SK-N-SH (cell line): Measurements from ENCODE around the gene CCDC80. TPM values are rescaled to one million over a fixed set of nuclear protein-coding genes. Genes with fewer than 3 reads are reported as not detected.

ENCODE experiments used
- CTCF ChIA-PET: fragments of 300-600, 350-600 bp; formaldehyde crosslinking; extraction: SDS; loops from one replicate; lab custom pipeline; 2021; lab: Yijun Ruan, JAX
- POLR2A ChIA-PET: fragments of 350-600 bp; sonication (Branson Sonifier 250); formaldehyde crosslinking; extraction: SDS; loops from one replicate; lab custom pipeline; 2020; ENCODE audit warnings: antibody characterized with exemption, inconsistent platforms; lab: Yijun Ruan, JAX
- DNase-seq: peaks from one replicate; pipeline ENCODE4 v3.0.0; 2012
- H2AFZ ChIP-seq: fragments of 200-600 bp; sonication (generic); 2 replicates; pipeline ENCODE4 v1.8.1; 2016; ENCODE audit warnings: antibody characterized with exemption, mild to moderate bottlenecking, low read depth
- H3F3A ChIP-seq: fragments of 200-600 bp; sonication (generic); replicated peaks from 2 replicates; pipeline ENCODE3; 2016; ENCODE audit warnings: antibody characterized with exemption, mild to moderate bottlenecking; ENCODE audit not compliant: insufficient read depth
- H3K27ac ChIP-seq, 2 experiments: fragments of 200-500 bp in 1 of 2; fragments of 200-600 bp in 1 of 2; sonication (Bioruptor generic) in 1 of 2; sonication (generic), shearing (Covaris generic) in 1 of 2; 2 replicates each; pipeline versions ENCODE4 v1.5.1 to v1.6.1; 2014 to 2016; ENCODE audit warnings: low read depth in 2 of 2, inconsistent platforms in 1 of 2, low read length in 1 of 2, mild to moderate bottlenecking in 1 of 2, mixed read lengths in 1 of 2
- H3K27me3 ChIP-seq: fragments of 200-600 bp; sonication (generic), shearing (Covaris generic); 2 replicates; pipeline ENCODE4 v1.6.1; 2016; ENCODE audit warnings: mixed run types; ENCODE audit not compliant: insufficient read depth
- H3K36me3 ChIP-seq, 2 experiments: fragments of 200-500 bp in 1 of 2; fragments of 200-600 bp in 1 of 2; sonication (Bioruptor generic) in 1 of 2; sonication (generic) in 1 of 2; replicated peaks in 1 of 2; 2 replicates each; pipeline versions ENCODE3 to v1.5.1; 2014 to 2016; ENCODE audit warnings: low read length in 1 of 2, mild to moderate bottlenecking in 1 of 2; ENCODE audit not compliant: insufficient read depth in 2 of 2, control insufficient read depth in 1 of 2
- H3K4me1 ChIP-seq, 2 experiments: fragments of 200-500 bp in 1 of 2; fragments of 200-600 bp in 1 of 2; sonication (Bioruptor generic) in 1 of 2; sonication (generic), shearing (Covaris generic) in 1 of 2; 2 replicates each; pipeline versions ENCODE4 v1.5.1 to v1.6.1; 2014 to 2016; ENCODE audit warnings: low read depth in 1 of 2, low read length in 1 of 2, mixed run types in 1 of 2; ENCODE audit not compliant: insufficient read depth in 2 of 2, control insufficient read depth in 1 of 2
- H3K4me2 ChIP-seq: fragments of 200-600 bp; sonication (generic), shearing (Covaris generic); 2 replicates; pipeline ENCODE4 v1.6.1; 2017; ENCODE audit warnings: mixed run types
- H3K4me3 ChIP-seq, 2 experiments: fragments of 200-500 bp in 1 of 2; fragments of 200-600 bp in 1 of 2; sonication (Bioruptor generic) in 1 of 2; sonication (generic), shearing (Covaris generic) in 1 of 2; 2 replicates each; pipeline versions ENCODE4 v1.5.1 to v1.8.1; 2014 to 2016; ENCODE audit warnings: low read depth in 2 of 2, inconsistent platforms in 1 of 2, low read length in 1 of 2, mild to moderate bottlenecking in 1 of 2, mixed read lengths in 1 of 2, moderate library complexity in 1 of 2
- H3K79me2 ChIP-seq: fragments of 200-600 bp; sonication (generic); 2 replicates; pipeline ENCODE4 v1.8.1; 2017; ENCODE audit warnings: mild to moderate bottlenecking; ENCODE audit not compliant: insufficient read depth
- H3K9ac ChIP-seq: fragments of 200-600 bp; sonication (generic); 2 replicates; pipeline ENCODE4 v1.6.1; 2017; ENCODE audit warnings: mixed run types
- H3K9me2 ChIP-seq: fragments of 200-600 bp; sonication (generic); 2 replicates; pipeline ENCODE4 v1.6.1; 2017; ENCODE audit warnings: mixed run types
- H3K9me3 ChIP-seq: fragments of 200-600 bp; sonication (generic); 2 replicates; pipeline ENCODE4 v1.6.1; 2017; ENCODE audit warnings: mixed run types, mild to moderate bottlenecking, moderate library complexity
- H4K20me1 ChIP-seq: fragments of 200-600 bp; sonication (generic); 2 replicates; pipeline ENCODE4 v1.6.1; 2017; ENCODE audit warnings: mild to moderate bottlenecking, mixed run types; ENCODE audit not compliant: insufficient read depth
- EZH2phosphoT487 ChIP-seq: fragments of 200-600 bp; sonication (generic); IDR thresholded peaks from 2 replicates; pipeline ENCODE4 v1.6.1; 2017; ENCODE audit warnings: low read depth, mixed run types, mild to moderate bottlenecking, antibody characterized with exemption, moderate library complexity, borderline replicate concordance
- FOXJ3 ChIP-seq: sonication (generic); formaldehyde crosslinking; IDR thresholded peaks from 2 replicates; pipeline ENCODE4 v1.5.1; 2020; ENCODE audit warnings: mild to moderate bottlenecking, missing genetic modification reagents
- GABPA ChIP-seq: IDR thresholded peaks from 2 replicates; pipeline ENCODE4 v1.4.0; 2012; ENCODE audit warnings: low read depth, mild to moderate bottlenecking
- JUND ChIP-seq: IDR thresholded peaks from 2 replicates; pipeline ENCODE4 v1.4.0; 2012
- MXI1 ChIP-seq: IDR thresholded peaks from 2 replicates; pipeline ENCODE4 v1.6.1; 2012; ENCODE audit warnings: mild to moderate bottlenecking, low read depth, low read length, improper control_type of control experiment
- POLR2AphosphoS5 ChIP-seq: IDR thresholded peaks from 2 replicates; pipeline ENCODE4 v1.6.1; 2012; ENCODE audit warnings: low read depth, low read length
- RAD21 ChIP-seq: IDR thresholded peaks from 2 replicates; pipeline ENCODE4 v1.6.1; 2012; ENCODE audit warnings: mild to moderate bottlenecking, low read length
- RCOR1 ChIP-seq: fragments of 150-350 bp; IDR thresholded peaks from 2 replicates; pipeline ENCODE4 v1.6.1; 2017; ENCODE audit warnings: antibody characterized with exemption, low read length
- WGBS: methylation state at CpG from one replicate; pipeline ENCODE4 v1.1.6; 2017; ENCODE audit warnings: low lambda C conversion rate; 5-methylcytosine and 5-hydroxymethylcytosine counted together
- polyA plus RNA-seq, 3 experiments: library from polyadenylated mRNA; depleted of rRNA; stranded (reverse); fragments of >200 nt; gene quantifications; 2 replicates each; pipeline ENCODE4 v1.2.3, GENCODE V29; 2012
- TF ChIP-seq, protein P1 (sequence below): fragments of 150-350 bp; IDR thresholded peaks from 2 replicates; pipeline ENCODE4 v1.6.1; 2016; ENCODE audit warnings: mild to moderate bottlenecking, low read depth, low read length
- TF ChIP-seq, protein P2 (sequence below): fragments of 150-350 bp; IDR thresholded peaks from 2 replicates; pipeline ENCODE4 v1.6.1; 2017; ENCODE audit warnings: antibody characterized with exemption, low read length, low read depth, borderline replicate concordance
- TF ChIP-seq, protein P3 (sequence below): IDR thresholded peaks from 2 replicates; pipeline ENCODE4 v1.4.0; 2012; ENCODE audit warnings: low read depth, borderline replicate concordance
- TF ChIP-seq, protein P4 (sequence below): IDR thresholded peaks from 2 replicates; pipeline ENCODE4 v1.6.1; 2012; ENCODE audit warnings: mild to moderate bottlenecking, low read depth, low read length, moderate library complexity
- TF ChIP-seq, protein P5 (sequence below): IDR thresholded peaks from 2 replicates; pipeline ENCODE4 v1.4.0; 2012; ENCODE audit warnings: low read depth, borderline replicate concordance
- TF ChIP-seq, protein P6 (sequence below): IDR thresholded peaks from 2 replicates; pipeline ENCODE4 v1.4.0; 2012; ENCODE audit warnings: low read depth
- TF ChIP-seq, protein P7 (sequence below): IDR thresholded peaks from 2 replicates; pipeline ENCODE4; 2012

CCDC80 gene
- polyA plus RNA-seq, 1 of the 3 experiments (the other 2 are of a cell fraction), result 83.4 TPM

DNA sequence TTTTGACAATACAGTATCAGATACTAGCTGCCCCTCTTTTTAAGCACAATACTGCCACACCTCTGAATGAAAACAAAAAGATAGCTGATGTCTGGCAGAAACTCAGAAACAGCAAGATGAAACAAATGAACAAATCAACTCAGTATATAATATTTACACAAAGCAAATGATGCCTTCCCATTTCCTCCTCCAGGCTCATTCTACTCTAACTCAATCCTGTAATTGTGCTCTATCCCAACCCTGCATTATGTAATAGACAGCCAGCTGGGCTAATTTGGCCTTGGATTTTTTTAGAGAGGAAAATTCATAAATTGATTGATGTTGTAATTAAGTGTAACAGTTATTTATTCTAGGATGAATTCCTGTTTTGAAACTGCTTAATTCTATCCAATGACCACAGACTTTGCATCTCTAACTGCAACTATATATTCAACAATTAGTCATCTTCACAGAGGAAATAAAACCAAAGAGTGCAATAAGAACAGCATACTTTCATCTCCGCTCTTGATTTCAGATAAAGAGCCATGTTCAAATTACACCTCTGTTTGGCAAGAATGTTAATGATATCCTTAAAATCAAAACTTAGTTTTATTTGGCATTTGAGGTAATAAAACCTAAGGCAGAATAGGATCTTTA is 85.3 kb downstream of the CCDC80 start:
- no peak overlapping the region for H3K9ac ChIP-seq
- 0 out of 2 replicates have a peak, but pooled peaks cover 4% of the 10 kb centered on the region for H3K9me2 ChIP-seq
- TF ChIP-seq MXI1 (no peak), RAD21 (no peak)
- TF ChIP-seq, protein P1, sequence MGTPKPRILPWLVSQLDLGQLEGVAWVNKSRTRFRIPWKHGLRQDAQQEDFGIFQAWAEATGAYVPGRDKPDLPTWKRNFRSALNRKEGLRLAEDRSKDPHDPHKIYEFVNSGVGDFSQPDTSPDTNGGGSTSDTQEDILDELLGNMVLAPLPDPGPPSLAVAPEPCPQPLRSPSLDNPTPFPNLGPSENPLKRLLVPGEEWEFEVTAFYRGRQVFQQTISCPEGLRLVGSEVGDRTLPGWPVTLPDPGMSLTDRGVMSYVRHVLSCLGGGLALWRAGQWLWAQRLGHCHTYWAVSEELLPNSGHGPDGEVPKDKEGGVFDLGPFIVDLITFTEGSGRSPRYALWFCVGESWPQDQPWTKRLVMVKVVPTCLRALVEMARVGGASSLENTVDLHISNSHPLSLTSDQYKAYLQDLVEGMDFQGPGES, result no peak
- TF ChIP-seq, protein P2, sequence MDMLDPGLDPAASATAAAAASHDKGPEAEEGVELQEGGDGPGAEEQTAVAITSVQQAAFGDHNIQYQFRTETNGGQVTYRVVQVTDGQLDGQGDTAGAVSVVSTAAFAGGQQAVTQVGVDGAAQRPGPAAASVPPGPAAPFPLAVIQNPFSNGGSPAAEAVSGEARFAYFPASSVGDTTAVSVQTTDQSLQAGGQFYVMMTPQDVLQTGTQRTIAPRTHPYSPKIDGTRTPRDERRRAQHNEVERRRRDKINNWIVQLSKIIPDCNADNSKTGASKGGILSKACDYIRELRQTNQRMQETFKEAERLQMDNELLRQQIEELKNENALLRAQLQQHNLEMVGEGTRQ, result no peak
- TF ChIP-seq, protein P3, sequence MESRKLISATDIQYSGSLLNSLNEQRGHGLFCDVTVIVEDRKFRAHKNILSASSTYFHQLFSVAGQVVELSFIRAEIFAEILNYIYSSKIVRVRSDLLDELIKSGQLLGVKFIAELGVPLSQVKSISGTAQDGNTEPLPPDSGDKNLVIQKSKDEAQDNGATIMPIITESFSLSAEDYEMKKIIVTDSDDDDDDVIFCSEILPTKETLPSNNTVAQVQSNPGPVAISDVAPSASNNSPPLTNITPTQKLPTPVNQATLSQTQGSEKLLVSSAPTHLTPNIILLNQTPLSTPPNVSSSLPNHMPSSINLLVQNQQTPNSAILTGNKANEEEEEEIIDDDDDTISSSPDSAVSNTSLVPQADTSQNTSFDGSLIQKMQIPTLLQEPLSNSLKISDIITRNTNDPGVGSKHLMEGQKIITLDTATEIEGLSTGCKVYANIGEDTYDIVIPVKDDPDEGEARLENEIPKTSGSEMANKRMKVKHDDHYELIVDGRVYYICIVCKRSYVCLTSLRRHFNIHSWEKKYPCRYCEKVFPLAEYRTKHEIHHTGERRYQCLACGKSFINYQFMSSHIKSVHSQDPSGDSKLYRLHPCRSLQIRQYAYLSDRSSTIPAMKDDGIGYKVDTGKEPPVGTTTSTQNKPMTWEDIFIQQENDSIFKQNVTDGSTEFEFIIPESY, result no peak
- POLR2A ChIA-PET, result no interaction called here
- no peaks in the 10 kb centered on the region for H3K27me3 ChIP-seq
- peaks cover 10 to 14% of the 10 kb centered on the region in 2 experiments; a peak in 3 of 4 replicates for H3K4me1 ChIP-seq
- CTCF ChIA-PET, result interaction anchor here (1.0 kb wide), 1 partner anchor 262 kb away, joined by 4 read pairs; no protein-coding TSS in a partner anchor
- peaks cover 98% of the 10 kb centered on the region for H3K79me2 ChIP-seq
- H3K9me3 ChIP-seq, result no peaks in the 10 kb centered on the region
- 93% methylated on average over 1 of the region's 1 CpG for WGBS
- no peak overlapping the region; a peak in 1 of 4 replicates for H3K27ac ChIP-seq
- no peak for DNase-seq
- peaks cover 9 to 12% of the 10 kb centered on the region in 2 experiments for H3K36me3 ChIP-seq
- peaks cover 27% of the 10 kb centered on the region for H3F3A ChIP-seq
- H3K4me2 ChIP-seq, result no peak overlapping the region
- no peaks in the 10 kb centered on the region for H4K20me1 ChIP-seq
- no peak overlapping the region for H2AFZ ChIP-seq
- H3K4me3 ChIP-seq, result no peak overlapping the region

DNA sequence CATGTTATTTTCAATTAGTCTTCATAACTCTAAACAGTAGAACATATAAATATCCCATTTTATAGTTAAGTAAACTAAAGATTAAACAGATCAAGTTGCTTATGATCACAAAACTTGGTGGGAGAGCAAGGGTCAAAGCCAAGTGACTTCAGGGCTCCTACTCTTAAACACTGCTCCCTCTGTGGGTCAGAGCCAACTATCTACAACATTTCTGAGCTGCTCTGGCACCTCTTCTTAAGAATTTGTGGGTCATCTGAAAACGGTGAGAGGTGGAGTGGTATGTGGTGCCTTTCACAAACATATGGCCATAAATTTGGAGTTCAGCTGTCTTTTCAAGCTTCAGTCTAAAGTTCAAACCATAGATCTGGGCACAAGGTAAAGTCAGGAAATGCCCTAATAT is 90.1 kb downstream of the CCDC80 start:
- POLR2A ChIA-PET, result no interaction called here
- H4K20me1 ChIP-seq, result no peaks in the 10 kb centered on the region
- no peaks in the 10 kb centered on the region for H3K27me3 ChIP-seq
- H3K36me3 ChIP-seq, result peaks cover 34 to 40% of the 10 kb centered on the region in 2 experiments
- H3K27ac ChIP-seq, result no peak overlapping the region
- H3K4me1 ChIP-seq, result peaks cover 0 to 5% of the 10 kb centered on the region in 2 experiments; a peak in 3 of 4 replicates
- H3K79me2 ChIP-seq, result peaks cover 70% of the 10 kb centered on the region
- no peaks in the 10 kb centered on the region for H3K9me3 ChIP-seq
- no peak for DNase-seq
- H3K4me2 ChIP-seq, result no peak overlapping the region
- no peak overlapping the region for H3K4me3 ChIP-seq
- CTCF ChIA-PET, result interaction anchor here (1.4 to 1.7 kb wide), 3 partner anchors 20 to 258 kb away, joined by 3 read pairs; no protein-coding TSS in a partner anchor
- no peak overlapping the region for H2AFZ ChIP-seq
- peaks cover 42% of the 10 kb centered on the region for H3F3A ChIP-seq
- 0 out of 2 replicates have a peak, but pooled peaks cover 4% of the 10 kb centered on the region for H3K9me2 ChIP-seq
- H3K9ac ChIP-seq, result no peak overlapping the region
- 73% methylated on average over 1 of the region's 1 CpG for WGBS
- TF ChIP-seq JUND (no peak), RCOR1 (no peak), POLR2AphosphoS5 (no peak), RAD21 (no peak), GABPA (no peak), FOXJ3 (CRISPR knock-in tag) (no peak), EZH2phosphoT487 (no peak)
- TF ChIP-seq, protein P4, sequence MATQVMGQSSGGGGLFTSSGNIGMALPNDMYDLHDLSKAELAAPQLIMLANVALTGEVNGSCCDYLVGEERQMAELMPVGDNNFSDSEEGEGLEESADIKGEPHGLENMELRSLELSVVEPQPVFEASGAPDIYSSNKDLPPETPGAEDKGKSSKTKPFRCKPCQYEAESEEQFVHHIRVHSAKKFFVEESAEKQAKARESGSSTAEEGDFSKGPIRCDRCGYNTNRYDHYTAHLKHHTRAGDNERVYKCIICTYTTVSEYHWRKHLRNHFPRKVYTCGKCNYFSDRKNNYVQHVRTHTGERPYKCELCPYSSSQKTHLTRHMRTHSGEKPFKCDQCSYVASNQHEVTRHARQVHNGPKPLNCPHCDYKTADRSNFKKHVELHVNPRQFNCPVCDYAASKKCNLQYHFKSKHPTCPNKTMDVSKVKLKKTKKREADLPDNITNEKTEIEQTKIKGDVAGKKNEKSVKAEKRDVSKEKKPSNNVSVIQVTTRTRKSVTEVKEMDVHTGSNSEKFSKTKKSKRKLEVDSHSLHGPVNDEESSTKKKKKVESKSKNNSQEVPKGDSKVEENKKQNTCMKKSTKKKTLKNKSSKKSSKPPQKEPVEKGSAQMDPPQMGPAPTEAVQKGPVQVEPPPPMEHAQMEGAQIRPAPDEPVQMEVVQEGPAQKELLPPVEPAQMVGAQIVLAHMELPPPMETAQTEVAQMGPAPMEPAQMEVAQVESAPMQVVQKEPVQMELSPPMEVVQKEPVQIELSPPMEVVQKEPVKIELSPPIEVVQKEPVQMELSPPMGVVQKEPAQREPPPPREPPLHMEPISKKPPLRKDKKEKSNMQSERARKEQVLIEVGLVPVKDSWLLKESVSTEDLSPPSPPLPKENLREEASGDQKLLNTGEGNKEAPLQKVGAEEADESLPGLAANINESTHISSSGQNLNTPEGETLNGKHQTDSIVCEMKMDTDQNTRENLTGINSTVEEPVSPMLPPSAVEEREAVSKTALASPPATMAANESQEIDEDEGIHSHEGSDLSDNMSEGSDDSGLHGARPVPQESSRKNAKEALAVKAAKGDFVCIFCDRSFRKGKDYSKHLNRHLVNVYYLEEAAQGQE, result no peak
- TF ChIP-seq, protein P5, sequence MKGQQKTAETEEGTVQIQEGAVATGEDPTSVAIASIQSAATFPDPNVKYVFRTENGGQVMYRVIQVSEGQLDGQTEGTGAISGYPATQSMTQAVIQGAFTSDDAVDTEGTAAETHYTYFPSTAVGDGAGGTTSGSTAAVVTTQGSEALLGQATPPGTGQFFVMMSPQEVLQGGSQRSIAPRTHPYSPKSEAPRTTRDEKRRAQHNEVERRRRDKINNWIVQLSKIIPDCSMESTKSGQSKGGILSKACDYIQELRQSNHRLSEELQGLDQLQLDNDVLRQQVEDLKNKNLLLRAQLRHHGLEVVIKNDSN, result no peak
- TF ChIP-seq, protein P6, sequence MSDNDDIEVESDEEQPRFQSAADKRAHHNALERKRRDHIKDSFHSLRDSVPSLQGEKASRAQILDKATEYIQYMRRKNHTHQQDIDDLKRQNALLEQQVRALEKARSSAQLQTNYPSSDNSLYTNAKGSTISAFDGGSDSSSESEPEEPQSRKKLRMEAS, result no peak
- TF ChIP-seq, protein P7, sequence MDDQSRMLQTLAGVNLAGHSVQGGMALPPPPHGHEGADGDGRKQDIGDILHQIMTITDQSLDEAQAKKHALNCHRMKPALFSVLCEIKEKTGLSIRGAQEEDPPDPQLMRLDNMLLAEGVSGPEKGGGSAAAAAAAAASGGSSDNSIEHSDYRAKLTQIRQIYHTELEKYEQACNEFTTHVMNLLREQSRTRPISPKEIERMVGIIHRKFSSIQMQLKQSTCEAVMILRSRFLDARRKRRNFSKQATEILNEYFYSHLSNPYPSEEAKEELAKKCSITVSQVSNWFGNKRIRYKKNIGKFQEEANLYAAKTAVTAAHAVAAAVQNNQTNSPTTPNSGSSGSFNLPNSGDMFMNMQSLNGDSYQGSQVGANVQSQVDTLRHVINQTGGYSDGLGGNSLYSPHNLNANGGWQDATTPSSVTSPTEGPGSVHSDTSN, result no peak
